IPS-NIHi7 (cell line): Measurements from ENCODE around the gene ETS2.

ENCODE experiments used
- DNase-seq: peaks from one replicate; pipeline ENCODE4 v3.0.0; 2012; ENCODE audit warnings: mixed read lengths; ENCODE audit errors: extremely low spot score

ETS2 gene

DNA sequence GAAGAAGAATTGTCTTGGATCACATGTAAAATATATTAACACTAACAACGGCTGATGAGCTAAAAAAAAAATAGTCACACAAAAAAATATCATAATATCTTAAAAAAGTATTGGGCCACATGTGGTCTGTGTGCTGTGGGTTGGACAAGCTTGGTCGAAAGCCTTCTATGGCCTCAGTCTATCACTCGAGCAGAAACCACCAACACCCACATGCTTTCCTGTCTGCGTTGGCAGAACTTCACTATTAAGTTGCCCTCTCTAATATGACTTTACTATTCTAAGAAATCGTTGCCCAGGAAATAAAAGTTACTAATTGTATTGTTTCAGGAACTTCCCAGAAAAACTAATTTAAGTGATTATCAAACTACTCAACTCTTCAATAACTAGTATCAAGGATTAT is 28.2 kb upstream of the ETS2 start:
- DNase-seq: no peak

GRCh38 chr21:38780879-38781278 is 24.9 kb upstream of the ETS2 start:
- DNase-seq: no peak

- DNase-seq: no peak
These were observed 21.1 kb upstream of the ETS2 start for GRCh38 chr21:38784458-38785266.

- DNase-seq: no peak
These were observed 20.2 kb upstream of the ETS2 start for GRCh38 chr21:38785483-38785882.

- DNase-seq: no peak
These were observed 18.7 kb upstream of the ETS2 start for GRCh38 chr21:38787016-38787415.

- peak; percentile 71 for DNase-seq
These were observed 18.1 kb upstream of the ETS2 start for GRCh38 chr21:38787461-38788274.

- DNase-seq: no peak
These were observed 17.3 kb upstream of the ETS2 start for GRCh38 chr21:38788275-38788905.

DNA sequence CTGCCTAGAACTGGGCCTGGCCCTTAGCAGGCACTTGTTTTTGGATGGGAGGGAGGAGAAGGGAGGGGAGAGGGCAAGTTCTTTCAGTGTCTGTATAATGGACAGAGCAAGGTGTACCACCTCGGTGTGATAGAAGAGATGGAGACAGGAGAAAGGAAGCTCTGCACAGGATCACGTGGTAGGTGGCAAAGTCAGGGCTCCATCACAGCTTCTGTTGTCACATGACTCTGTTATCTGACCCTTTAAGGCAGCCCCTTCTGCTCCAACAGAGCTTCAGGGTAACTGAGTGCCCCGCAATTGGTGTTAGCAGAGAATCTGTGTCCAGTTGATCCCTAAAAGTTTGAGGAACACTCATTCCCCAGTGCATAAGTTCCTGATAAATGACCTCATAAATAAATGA is 16.5 kb upstream of the ETS2 start:
- no peak for DNase-seq

- no peak for DNase-seq
These were observed 15.7 kb upstream of the ETS2 start for GRCh38 chr21:38790059-38790458.

DNA sequence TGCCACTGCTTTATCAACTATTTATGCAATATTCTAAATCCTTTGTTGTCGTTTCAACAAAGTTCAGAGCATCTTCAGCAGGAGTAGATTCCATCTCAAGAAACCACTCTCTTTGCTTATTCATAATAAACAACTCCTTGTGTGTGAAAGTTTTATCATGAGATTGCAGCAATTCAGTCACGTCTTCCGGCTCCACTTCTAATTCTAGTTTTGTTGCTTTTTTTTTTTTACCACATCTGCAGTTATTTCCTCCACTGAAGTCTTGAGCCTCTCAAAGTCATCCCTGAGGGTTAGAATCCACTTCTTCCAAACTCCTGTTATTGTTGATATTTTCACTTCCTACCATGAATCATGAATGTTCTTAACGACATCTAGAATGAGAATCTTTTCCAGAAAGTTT is 14.8 kb upstream of the ETS2 start:
- DNase-seq: no peak

DNA sequence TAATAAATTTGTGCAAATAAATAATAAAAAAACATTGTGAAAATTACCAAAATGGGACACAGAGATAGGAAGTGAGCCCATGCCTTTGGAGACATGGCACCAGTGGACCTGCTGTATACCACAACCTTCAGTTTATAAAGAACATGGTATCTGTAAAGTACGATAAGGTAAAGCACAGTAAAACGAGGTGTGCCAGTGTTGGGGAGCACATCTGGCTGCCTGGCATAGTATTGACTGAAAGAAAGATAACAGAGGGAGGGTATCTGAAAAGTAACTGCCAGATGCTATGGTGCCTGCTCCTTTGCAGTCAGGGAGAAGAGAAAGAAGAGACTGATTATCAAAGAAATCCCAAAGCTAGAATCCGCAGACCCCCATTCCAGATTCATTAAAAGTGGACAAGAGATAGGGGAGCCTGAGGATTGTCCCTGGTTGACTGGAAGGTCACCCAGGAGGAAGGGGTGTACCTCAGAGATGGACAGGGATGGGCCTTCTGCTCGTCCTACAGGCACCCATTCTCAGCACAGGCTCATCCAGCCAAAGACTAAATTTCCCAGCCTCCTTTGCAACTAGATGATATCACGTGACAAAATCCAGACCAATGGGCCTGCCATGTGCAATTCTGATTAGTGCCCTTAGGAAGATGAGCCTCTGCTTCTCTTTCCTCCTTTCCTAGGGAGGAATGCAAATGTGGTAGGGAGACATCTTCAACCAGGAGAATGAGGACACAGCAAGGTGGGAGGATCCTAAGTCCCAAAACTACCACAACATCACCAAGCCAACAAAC is 12.9 kb upstream of the ETS2 start:
- DNase-seq: no peak

GRCh38 chr21:38793926-38794713 is 11.6 kb upstream of the ETS2 start:
- DNase-seq: no peak

- DNase-seq: no peak
These were observed 10.8 kb upstream of the ETS2 start for GRCh38 chr21:38794978-38795377.

GRCh38 chr21:38795475-38795874 is 10.3 kb upstream of the ETS2 start:
- no peak for DNase-seq

DNA sequence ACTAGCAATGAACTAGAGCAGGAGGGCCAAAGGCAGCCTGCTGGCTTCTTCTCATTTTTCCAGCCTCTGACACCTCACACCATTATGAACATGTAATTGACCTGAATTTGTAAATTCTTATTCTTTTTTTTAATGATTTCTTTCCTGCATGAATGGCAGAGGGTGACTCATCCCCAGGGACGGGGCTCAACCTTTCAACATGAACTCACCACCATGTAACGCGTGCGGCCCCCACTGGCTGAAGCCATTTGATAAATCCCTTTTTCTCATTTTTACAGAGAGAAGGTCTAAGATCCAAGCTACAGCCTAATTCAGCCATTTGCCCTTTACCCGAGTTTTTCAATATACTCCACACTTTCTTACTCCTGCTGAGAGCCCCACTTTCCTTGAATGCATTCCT is 9.3 kb upstream of the ETS2 start:
- DNase-seq: no peak

GRCh38 chr21:38797470-38797869 is 8.3 kb upstream of the ETS2 start:
- DNase-seq: peak; percentile 61

GRCh38 chr21:38798081-38798480 is 7.6 kb upstream of the ETS2 start:
- no peak for DNase-seq

DNA sequence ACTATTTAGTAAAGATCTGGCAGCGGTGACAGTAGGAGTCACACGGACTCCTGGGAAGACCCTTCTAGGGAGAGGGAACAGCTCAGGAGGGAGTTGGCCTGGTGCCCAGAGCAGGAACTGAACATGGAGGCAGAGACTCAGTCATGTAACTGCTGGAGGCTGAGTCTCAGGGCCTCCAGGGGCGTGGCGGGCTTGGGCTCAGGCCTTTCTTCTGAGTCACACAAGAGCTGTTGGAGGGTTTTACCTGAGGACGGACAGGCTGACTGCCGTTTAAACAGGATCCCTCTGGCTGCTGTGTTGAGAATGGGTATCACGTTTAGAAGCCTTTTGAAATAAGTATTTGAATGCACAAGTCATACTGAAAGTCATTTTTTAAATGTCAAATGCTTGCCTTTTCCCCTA is 7.2 kb upstream of the ETS2 start:
- DNase-seq: peak; percentile 29

DNA sequence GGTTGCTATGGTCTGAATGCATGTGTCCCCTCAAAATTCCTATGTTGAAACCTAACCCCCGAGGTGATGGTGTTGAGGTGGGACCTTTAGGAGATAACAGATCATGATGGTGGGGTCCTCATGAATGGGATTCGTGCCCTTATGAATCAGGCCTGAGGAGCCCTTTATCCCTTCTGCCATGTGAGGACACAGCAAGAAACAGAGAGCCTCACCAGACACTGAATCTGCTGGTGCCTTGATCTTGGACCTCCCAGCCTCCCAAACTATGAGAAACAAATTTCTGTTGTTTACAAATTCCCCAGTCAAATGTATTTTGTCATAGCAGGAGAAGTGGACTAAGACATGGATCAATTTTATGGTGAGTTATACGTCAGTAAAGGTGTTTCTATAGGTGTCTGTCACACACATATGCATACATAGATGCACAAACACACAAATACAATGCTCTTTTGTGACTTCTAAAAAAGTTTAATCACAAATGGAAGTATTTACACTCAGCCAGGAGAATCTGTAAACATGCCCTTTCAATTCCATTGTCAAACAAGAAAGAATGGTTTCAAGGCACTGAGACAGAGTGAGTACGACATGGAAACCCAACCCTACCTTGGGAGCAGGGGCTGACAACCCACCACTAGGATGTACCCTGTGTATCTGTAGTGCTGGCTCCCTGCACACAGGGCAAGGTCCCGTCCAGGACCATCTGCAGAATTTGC is 5.5 kb upstream of the ETS2 start:
- no peak for DNase-seq
